ENCODE results near the gene GGCT.

Gene GGCT

DNA sequence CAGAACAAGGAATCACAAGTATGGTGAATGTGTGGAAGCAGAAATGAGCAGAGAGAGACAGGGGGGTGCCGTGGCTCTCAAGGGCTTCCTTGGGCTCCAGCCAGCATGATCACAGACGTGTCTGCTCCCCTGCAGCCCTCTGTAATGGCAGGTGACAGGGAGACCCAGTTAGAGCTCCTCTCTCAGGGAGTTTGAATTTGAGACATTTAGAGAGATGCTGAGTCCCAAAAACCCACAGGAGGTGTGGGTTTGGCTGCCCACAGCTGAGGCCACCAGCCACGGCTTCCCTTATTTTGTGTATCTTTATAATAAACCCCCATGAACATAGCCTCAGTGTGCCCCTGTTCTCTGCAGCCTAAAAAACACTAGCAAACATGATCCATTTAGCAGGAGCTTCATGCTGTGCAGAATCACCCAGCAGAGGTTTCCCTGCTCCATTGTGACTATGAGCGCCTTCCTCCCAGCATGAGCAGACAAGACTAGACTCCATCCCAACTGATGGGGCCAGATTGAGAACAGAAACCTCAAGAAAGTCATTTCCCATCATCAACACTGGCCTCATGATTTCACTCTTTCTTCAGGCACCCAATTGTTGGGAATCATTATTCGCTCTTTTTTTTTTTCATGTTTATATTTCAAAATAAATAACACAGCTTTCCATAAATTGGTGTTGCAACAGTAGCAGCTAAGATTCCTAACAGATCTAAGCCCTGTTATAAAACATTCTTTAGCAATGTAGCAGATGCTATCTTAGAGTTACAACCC is 39.4 kb downstream of the GGCT start:
- Histone ChIP-seq H3F3A (ENCODE audit: low read depth) (0 out of 2 replicates have a peak, but pooled peaks cover 3% of the 10 kb centered on the region), H2AFZ (ENCODE audit: low read length) (no peak overlapping the region), H3K9me2 (replicated peaks; ENCODE audit: low read depth, low read length) (no peaks in the 10 kb centered on the region), H3K9me3 (ENCODE audit: insufficient read depth, low read depth, low read length) (no peaks in the 10 kb centered on the region), H3K4me3 (ENCODE audit: low read length, poor library complexity, severe bottlenecking) (no peak overlapping the region), H4K20me1 (ENCODE audit: insufficient read depth, low read length, poor library complexity, severe bottlenecking) (no peaks in the 10 kb centered on the region), H3K79me2 (ENCODE audit: insufficient read depth, low read length) (peaks cover 14% of the 10 kb centered on the region), H3K27me3 (ENCODE audit: insufficient read depth, low read length, poor library complexity, severe bottlenecking) (no peaks in the 10 kb centered on the region), H3K9ac (ENCODE audit: low read depth, low read length, poor library complexity, severe bottlenecking) (no peak overlapping the region), H3K4me1 (ENCODE audit: insufficient read depth, low read length, poor library complexity, severe bottlenecking) (peaks cover 44% of the 10 kb centered on the region), H3K36me3 (ENCODE audit: insufficient read depth, low read length) (no peaks in the 10 kb centered on the region), H3K4me2 (ENCODE audit: low read depth, low read length, poor library complexity, severe bottlenecking) (peak overlapping the region; percentile 4)
- no peak for TF ChIP-seq EZH2phosphoT487 (IDR thresholded peaks at IDR 0.05; ENCODE audit: borderline replicate concordance)
- TF ChIP-seq, protein P1, sequence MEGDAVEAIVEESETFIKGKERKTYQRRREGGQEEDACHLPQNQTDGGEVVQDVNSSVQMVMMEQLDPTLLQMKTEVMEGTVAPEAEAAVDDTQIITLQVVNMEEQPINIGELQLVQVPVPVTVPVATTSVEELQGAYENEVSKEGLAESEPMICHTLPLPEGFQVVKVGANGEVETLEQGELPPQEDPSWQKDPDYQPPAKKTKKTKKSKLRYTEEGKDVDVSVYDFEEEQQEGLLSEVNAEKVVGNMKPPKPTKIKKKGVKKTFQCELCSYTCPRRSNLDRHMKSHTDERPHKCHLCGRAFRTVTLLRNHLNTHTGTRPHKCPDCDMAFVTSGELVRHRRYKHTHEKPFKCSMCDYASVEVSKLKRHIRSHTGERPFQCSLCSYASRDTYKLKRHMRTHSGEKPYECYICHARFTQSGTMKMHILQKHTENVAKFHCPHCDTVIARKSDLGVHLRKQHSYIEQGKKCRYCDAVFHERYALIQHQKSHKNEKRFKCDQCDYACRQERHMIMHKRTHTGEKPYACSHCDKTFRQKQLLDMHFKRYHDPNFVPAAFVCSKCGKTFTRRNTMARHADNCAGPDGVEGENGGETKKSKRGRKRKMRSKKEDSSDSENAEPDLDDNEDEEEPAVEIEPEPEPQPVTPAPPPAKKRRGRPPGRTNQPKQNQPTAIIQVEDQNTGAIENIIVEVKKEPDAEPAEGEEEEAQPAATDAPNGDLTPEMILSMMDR (conservative IDR thresholded peaks at IDR 0.05; ENCODE audit: low read length) = no peak

GRCh38 chr7:30464231-30464671 is 40.4 kb downstream of the GGCT start:
- TF ChIP-seq, protein P1 (conservative IDR thresholded peaks at IDR 0.05; ENCODE audit: low read length) = no peak
- no peak for TF ChIP-seq EZH2phosphoT487 (IDR thresholded peaks at IDR 0.05; ENCODE audit: borderline replicate concordance)
- Histone ChIP-seq H3K4me1 (ENCODE audit: insufficient read depth, low read length, poor library complexity, severe bottlenecking) (peaks cover 44% of the 10 kb centered on the region), H3K27me3 (ENCODE audit: insufficient read depth, low read length, poor library complexity, severe bottlenecking) (no peaks in the 10 kb centered on the region), H3K9me2 (replicated peaks; ENCODE audit: low read depth, low read length) (no peaks in the 10 kb centered on the region), H4K20me1 (ENCODE audit: insufficient read depth, low read length, poor library complexity, severe bottlenecking) (no peaks in the 10 kb centered on the region), H2AFZ (ENCODE audit: low read length) (no peak overlapping the region), H3K9me3 (ENCODE audit: insufficient read depth, low read depth, low read length) (no peaks in the 10 kb centered on the region), H3K79me2 (ENCODE audit: insufficient read depth, low read length) (peaks cover 14% of the 10 kb centered on the region), H3F3A (ENCODE audit: low read depth) (0 out of 2 replicates have a peak, but pooled peaks cover 3% of the 10 kb centered on the region), H3K4me3 (ENCODE audit: low read length, poor library complexity, severe bottlenecking) (no peak overlapping the region), H3K36me3 (ENCODE audit: insufficient read depth, low read length) (no peaks in the 10 kb centered on the region), H3K4me2 (ENCODE audit: low read depth, low read length, poor library complexity, severe bottlenecking) (peak overlapping the region; percentile 17), H3K9ac (ENCODE audit: low read depth, low read length, poor library complexity, severe bottlenecking) (no peak overlapping the region)

GRCh38 chr7:30463405-30464145 is 41.1 kb downstream of the GGCT start:
- TF ChIP-seq EZH2phosphoT487 (IDR thresholded peaks at IDR 0.05; ENCODE audit: borderline replicate concordance) = no peak
- TF ChIP-seq, protein P1 (conservative IDR thresholded peaks at IDR 0.05; ENCODE audit: low read length) = no peak
- H3K9me3 ChIP-seq (ENCODE audit: insufficient read depth, low read depth, low read length) = no peaks in the 10 kb centered on the region
- no peak overlapping the region for H3K4me3 ChIP-seq (ENCODE audit: low read length, poor library complexity, severe bottlenecking)
- no peaks in the 10 kb centered on the region for H3K9me2 ChIP-seq (replicated peaks; ENCODE audit: low read depth, low read length)
- H3K36me3 ChIP-seq (ENCODE audit: insufficient read depth, low read length) = no peaks in the 10 kb centered on the region
- no peaks in the 10 kb centered on the region for H4K20me1 ChIP-seq (ENCODE audit: insufficient read depth, low read length, poor library complexity, severe bottlenecking)
- H3K79me2 ChIP-seq (ENCODE audit: insufficient read depth, low read length) = peaks cover 9% of the 10 kb centered on the region
- H3K4me1 ChIP-seq (ENCODE audit: insufficient read depth, low read length, poor library complexity, severe bottlenecking) = peaks cover 44% of the 10 kb centered on the region
- no peaks in the 10 kb centered on the region for H3K27me3 ChIP-seq (ENCODE audit: insufficient read depth, low read length, poor library complexity, severe bottlenecking)
- peak overlapping the region; percentile 17 for H3K4me2 ChIP-seq (ENCODE audit: low read depth, low read length, poor library complexity, severe bottlenecking)
- no peak overlapping the region for H3K9ac ChIP-seq (ENCODE audit: low read depth, low read length, poor library complexity, severe bottlenecking)
- 0 out of 2 replicates have a peak, but pooled peaks cover 3% of the 10 kb centered on the region for H3F3A ChIP-seq (ENCODE audit: low read depth)
- no peak overlapping the region for H2AFZ ChIP-seq (ENCODE audit: low read length)

All from Loucy (cell line).